ENCODE data around the gene HIC2.
"Not testable (repeated sequence)": the region's sequence is repeated elsewhere in the genome, so short reads cannot be mapped to it uniquely, and the experiment has no call there.

The HIC2 gene

DNA sequence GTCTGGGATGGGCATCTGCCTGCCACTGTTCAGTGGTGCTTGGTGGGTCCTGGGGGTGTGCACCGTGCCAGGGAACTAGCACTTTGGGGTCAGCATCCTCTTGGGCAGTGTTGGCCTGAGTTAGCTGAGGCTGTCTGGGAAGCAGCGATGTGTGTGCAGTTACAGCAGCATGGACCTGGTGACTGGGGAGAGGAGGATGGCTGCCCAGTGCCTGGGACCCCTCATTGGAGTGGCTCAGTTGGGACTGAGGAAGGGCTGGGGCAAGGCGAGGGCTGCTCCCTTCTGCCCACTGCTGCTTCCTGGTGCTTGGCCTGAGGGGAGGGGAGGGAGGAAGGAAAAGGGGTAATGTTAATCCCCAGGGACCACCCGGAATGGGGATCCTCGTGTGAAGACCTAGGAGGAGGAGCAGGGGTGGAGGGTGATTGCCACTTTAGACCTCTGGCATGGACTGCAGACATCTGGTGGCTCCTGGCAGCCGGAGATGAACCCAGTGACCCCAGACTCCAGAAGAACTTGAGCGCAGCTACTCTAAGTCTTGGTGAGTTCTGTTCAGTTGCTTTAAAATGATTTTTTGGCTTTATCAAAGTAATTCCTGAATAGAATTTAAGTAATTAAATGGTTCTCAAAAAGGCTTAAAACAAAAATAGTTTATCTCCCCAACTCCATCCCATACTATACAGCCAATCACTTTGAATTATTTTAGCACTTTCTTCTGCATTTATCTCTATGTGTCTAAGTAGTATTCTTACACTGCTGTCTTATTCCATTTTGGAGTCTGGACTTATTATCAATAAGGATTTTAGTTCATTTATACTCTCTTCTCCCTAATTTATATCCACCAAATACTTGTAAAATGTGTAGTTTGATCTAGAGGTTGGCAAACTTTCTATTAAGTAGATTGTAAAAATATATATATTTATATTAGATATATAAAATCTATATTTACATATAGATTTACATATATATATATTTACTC, 34.7 kb downstream of the HIC2 start:
- DNase-seq, result no peak

DNA sequence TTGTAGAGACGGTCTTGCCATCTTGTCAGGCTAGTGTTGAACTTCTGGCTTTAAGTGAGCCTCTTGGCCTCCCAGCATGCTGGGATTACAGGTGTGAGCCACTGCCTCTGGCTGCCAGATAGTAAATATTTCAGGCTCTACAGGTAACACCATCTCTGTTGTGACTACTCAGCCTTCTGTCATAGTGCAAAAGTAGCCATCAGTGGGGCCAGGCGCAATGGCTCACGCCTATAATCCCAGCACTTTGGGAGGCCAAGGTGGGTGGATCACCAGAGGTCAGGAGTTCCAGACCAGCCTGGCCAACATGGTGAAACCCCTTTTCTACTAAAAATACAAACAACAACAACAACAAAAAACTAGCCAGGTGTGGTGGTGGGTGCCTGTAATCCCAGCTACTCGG, 35.5 kb downstream of the HIC2 start:
- not testable (repeated sequence) for DNase-seq

DNA sequence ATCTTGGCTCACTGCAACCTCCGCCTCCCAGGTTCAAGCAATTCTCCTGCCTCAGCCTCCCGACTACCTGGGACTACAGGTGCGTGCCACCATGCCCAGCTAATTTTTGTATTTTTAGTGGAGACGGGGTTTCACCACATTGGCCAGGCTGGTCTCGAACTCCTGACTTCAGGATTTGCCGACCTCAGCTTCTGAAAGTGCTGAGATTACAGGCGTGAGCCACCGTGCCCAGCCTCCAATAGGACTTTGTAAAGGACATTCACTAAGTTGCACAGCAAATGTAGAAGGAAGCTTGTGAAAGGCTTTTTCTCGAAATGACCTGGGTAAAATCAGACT, 37.8 kb downstream of the HIC2 start:
- DNase-seq, result not testable (repeated sequence)

DNA sequence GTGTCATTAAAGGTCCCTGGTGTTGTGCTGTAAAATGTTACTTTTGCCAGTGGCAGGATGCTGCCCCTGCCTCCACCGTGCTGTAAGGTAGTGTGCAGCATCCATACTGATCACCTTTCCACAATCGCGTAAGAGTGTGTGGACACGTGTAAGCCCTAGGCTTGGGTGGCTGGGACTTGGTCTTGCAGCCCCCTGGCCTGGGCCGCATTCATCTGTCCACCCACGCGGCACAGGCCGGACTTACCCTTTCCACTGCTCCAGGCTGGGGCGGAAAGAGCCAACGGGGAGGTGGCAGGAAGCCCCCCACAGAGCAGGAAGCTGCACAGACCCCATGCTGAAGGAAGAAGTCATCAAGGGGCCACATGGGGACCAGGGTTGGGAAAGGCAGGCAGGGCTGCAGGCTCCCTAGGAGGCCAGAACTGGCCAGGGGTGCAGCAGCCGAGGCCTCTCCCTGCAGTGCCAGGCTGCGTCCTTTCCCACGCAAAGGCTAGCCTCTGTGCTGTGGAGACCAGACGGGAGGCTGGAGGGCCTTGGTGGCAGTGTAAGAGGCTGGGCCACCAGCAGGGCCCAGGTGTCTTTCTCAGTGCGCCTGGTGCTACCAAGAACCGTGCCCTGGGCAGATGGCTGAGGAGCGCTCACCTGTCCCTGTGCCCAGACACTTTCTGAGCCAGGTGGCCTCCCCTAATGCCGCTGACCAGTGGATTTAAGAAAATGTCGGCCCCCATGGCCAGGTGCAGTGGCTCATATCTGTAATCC, 38.3 kb downstream of the HIC2 start:
- no peak for DNase-seq

DNA sequence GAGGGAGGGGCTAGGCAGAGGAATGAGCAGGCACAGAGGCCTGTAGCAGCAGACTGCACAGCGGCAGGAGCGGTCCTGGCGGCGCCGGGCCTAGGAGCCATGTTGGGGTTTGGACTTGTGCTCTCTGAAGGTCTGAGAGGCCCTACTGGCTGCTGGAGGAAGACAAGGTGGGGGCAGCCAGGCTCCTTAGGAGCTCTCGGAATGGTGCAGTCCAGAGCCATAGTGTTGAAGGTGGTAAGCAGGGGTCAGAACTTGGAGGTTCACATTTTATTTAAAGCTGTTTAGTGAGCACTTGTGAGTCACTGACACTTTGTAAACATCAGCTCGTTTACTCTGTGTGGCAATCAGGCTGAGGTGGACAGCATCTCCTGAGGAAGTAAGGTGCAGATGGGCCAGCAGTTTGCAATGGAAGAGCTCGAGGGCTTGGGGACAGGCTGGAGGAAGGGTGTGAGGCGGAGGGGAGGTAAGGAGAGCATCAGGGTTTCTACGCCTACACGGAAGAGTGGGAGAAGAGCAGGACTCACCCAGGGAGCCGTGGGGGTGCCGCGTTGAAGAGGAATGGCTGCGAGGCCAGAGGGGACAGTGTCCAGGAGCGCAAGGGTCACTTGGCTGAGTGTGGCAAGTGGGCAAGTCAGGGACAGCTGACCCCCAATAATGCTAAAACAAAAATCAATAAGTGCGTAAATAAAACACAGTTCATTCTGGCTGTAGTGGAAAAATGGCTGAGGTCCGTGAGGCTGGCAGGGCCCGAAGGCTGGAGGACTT, 40.0 kb downstream of the HIC2 start:
- no peak for DNase-seq

DNA sequence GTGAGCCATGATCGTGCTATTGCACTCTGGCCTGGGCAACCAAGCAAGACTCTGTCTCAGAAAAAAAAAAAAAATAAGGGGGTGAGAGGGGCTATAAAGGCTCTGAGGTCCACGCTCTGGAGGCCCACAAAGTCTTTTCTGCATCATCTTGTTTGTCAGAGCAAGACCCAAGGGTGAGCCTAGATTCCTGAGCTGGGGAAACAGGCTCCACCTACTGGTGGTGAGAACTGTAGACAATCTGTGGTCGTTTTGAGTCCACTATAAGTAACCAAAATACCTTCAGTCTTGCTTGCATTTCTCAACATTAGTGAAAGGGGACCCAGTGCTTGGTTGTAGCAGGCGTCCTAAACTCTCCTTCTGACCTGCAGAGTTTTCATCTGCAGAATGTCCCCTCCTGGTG, 45.5 kb downstream of the HIC2 start:
- not testable (repeated sequence) for DNase-seq

DNA sequence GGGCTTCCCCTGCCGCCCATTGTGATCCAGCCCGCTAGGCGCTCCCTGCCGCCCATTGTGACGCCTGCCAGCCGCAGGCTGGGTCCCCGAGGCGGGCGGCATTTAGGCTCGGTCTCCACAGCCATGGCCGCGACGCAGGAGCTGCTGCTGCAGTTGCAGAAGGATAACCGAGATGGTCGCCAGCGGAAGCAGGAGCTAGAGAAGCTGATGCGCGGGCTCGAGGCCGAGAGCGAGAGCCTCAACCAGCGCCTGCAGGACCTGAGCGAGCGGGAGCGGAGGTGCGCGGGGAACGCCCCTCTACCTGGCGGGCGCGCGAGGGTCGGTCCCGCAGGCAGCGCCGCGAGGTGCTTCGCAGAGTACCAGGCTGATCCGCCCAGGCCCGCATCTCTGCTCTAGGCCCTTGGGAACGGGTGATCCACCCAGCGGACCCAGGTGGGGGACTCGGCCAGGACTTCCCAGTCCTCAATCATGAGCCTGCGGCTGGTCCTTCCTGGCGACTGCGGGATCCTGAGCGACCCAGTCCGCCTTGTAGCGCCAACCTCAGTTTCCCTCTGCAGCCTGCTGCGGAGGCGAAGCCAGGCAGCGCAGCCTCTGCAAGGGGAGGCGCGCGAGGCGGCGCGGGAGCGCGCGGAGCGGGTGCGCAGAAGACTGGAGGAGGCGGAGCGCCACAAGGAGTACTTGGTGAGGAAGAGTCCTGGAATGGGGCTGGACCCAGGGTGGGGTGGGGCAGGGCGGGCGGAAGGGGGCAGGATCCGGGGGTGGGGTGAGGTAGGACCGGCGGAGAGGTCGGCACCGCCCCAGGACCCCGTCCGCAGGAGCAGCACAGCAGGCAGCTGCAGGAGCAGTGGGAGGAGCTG, 50.4 kb downstream of the HIC2 start, which contains the start of gene TMEM191C:
Gene TMEM191C (plus strand): TSS at position 51 of the 857 bp plus-strand sequence. CDS start 73 bp downstream, at position 124.
- DNase-seq, result not testable (repeated sequence)

DNA sequence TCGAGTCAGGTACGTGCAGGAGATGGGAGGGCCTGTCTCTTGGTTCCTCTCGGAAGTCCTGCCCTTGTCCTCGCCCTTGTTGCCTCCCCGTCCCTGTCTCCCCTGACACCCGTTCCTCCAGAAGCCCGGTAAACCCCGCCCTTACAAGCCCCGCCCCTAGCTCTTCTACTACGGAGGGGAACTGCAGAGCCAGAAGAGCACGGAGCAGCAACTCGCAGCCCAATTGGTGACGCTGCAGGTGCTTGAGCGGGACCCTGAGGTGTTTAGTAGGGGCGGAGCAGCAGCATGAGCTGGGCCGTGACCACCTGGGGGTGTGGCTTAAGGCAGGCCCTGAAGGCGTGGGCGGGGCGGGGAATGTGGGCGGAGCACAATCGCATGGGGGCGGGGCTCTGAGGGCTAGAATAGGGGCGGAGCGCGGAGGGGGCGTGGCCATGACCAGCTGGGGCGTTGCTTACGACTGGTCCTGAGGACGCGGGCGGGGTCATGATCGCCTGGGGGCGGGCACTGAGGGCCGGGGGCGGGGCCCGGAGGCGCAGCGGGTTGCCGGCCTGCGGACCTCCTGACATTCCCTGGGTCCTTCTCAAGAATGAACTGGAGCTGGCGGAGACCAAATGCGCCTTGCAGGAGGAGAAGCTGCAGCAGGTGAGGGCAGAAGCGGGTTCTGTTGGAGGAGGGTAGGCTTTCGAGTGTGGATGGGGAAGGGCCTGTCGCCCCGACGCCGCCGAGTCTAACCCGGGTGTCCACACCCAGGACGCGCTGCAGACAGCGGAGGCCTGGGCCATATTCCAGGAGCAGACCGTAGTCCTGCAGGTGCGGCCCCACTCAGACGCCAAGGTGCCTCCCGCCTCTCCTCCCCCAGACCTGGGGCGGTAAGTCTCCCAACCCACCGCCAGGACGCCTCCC, 51.3 kb downstream of the HIC2 start:
- not testable (repeated sequence) for DNase-seq

DNA sequence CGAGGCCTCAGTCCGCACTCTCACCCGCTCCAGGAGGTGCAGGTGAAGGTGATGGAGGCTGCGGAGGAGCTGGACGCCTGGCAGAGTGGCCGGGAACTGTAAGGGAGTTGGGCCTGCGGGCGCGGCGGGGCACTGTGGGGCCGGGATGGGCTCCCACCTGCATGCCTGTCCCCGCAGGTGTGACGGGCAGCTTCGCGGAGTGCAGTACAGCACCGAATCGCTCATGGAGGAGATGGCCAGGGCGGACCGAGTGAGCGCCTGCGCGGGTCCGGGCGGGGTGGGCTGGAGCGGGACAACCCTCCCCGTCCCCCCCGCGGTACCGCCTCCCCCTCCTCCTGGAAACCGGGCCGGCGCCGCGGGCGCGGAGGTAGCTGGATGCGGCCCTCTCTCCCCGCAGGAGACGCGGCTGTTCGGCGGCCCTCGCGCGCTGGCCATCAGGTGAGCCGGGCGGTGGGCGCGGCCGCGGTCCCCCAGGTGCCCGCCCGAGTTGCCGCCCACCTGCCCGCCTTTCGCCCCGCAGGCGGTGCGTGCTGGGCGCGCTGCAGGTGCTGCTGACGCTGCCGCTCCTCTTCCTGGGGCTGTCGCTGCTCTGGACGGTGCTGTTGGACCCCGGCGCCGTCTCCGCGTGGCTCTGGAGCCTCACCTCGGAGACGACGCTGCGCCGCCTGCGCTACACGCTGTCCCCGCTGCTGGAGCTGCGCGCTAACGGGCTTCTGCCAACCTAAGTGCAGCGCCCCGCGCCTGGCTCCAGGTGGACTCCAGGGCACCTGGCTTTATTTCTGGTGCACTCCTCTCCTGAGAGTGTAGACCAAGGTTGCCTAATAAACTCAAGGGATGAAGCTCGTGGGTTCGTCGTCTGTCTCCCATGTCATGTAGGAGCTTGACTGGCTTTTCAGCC, 52.2 kb downstream of the HIC2 start:
- DNase-seq, result not testable (repeated sequence)

DNA sequence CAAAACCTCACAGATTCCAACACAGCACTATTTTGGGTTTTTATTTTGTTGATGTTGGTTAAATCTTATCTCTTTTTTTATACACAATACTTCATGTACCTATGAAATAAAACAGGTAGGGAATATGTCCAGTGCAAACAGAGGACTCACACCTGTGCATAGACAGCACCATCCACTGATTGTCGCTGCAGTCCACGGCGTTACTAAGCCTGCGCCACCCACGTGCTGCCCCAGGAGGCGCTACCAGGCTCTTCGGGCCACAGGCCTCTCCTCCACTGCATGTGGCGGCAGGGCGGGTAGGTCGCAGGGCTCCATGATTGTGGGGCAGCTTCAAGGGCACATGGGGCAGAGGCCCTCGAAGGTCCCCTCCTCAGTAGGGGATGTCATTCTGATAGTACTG, 55.8 kb downstream of the HIC2 start:
- not testable (repeated sequence) for DNase-seq

DNA sequence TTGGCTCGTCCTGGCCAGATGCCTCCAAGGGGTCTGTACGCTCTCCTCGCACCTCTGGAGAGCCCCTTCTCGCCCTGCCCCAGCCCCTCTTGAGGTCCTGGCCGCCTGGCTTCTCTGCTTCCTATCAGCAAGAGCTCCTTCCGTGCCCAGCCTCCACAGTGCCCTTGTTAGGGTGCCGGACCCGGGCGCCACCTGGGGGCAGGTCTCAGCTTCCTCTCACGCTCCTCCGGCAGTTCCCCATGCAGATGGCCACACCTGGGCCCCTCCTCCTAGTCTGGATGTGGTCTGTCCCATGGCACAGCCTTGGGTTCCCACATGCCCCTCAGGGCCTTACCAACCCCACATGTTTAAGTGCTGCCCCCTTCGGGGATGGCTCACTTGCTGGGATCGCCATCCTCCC, 56.5 kb downstream of the HIC2 start:
- DNase-seq, result not testable (repeated sequence)

DNA sequence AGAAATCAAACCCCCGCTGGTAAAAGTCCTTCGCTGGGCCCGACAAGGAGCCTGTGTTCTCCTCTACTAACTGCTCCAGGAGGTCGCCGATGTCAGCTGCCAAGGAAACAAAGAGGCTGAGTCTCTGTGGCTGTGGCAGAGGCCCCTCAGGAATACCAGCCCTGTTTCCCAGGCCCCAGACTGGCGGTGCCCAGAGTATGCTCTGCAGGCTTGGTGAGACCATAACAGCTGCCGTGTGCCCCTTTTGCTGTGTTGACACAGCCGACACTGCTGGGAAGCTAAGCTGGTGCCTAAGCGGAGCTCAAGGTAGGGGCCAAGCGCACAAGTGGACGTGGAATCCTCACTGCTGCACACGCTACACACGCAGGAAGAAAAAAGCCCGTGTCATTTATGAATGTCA, 66.9 kb downstream of the HIC2 start:
- not testable (repeated sequence) for DNase-seq

DNA sequence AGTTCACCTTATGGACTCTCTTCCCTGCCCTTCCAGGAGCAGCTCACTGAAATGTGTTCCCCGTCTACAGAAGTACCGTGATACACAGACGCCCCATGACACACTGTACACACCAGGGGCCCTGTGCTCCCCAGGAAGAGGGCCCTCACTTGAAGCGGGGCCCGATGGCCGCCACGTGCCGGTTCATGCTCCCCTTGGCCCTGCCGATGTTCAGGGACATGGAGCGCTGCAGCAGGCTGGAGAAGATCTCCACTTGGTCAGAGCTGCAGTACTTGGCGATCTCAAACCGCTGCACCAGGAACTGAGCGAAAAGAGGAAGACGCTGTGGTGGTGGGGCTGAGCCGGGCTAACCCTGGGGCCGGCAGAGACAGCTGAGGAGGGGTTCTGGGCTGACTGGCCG, 70.6 kb downstream of the HIC2 start:
- not testable (repeated sequence) for DNase-seq

DNA sequence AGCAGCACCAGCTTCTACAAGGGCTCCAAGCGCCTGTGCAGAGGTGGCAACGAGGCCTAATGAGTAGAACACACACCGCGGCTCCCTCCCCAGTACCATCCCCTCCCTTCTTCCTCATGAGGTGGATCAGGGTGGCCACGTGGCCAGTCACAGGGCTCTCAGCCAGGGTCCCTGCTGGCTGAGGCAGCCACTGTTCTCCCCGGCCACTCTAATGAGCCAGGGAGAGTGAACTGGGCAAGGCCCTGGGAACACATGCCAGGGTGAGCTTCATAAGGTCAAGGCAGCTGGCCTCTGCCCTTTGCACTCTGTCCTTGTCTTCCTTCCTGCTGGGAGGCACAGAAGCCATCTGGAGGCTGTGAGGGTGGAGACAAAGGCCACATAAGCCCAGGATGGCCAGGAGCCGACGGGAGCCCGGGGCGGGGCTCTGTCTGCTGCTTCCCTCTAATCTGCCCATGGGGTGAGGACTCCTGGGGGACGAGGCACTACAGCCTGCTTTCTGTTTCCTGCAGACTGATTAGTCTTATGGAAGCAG, 72.0 kb downstream of the HIC2 start:
- DNase-seq, result not testable (repeated sequence)

DNA sequence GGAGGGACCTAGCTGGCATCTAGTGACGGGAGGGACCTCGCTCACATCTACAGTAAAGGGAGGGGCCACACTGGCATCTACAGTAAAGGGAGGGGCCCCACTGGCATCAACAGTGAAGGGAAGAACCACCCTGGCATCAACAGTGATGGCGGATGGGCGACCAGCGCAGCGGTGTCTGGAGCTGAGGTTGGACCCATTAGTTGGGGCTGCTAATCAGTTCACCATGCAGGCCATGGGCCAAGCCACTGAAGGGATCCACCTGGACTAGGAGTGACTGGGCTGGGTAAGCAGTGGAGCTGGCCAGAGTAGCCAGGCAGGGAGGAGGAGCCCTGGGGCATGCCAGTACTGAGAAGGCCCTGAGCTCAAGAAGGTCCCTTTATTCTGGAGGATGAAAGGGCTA, 73.4 kb downstream of the HIC2 start:
- not testable (repeated sequence) for DNase-seq

DNA sequence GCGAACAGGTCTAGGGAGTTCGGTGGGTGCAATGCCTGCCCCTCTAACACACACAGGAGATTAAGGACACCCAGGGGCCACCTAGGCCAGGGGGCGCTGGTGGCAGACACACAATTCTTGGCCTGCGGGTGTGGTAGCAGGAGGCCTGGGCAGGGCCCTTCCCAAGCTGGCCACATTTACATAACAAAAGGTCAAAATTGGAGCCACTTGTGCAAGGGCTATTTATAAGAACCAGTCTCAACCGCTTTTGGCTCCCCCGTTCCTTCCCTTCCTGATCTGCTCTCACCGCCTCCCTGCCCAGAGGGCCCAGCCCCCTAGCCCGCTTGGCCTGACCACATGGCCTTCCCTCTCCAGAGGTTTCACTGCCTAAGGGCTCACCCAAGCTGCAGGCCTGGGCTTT, 75.1 kb downstream of the HIC2 start:
- not testable (repeated sequence) for DNase-seq

DNA sequence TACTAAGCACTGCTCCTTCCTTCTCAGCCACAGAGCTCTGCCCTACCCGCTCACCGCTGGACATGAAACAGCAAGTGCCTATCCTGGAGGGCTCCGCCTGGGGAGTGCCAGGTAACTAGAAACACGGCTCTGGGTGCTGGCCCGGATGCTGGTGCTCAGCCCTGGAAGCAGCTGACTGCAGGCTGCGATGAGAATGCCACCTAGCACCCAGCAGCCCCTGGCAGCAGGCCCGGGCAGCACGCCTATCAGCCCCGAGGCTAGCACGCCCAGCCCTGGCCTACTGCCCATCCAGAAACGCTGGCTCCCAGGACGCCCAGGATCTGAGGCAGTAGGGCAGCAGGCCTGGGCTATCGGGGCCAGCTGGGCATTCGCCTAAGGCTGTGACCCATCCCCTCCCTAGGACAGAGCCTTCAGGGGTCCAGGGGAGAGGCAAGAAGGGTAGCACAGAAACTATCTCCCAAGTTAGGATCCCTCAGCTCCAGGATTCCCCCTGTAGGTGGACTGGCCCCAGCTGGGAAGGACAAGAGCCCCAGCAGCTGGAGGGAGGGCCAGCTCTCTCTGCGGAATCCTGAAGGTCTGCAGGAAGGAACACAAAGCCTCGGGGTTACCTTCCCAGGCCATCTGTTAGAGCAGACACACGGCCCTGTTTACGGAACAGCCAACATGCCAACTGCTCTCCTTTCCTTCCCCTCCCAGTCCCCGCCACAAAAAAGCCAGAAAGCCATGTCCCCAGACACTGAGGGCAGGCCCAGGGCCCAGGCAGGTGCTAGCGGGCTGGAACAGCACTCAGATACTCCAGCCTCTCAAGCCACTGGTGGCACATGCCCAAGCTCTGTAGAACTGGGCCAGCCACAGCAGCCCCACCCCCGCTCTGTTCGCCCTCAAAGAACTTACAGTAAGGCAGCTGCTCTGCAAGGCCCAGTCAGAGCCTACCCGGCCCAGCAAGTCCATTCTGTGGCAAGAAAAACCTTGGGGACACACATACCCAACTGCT, 76.9 kb downstream of the HIC2 start:
- not testable (repeated sequence) for DNase-seq

DNA sequence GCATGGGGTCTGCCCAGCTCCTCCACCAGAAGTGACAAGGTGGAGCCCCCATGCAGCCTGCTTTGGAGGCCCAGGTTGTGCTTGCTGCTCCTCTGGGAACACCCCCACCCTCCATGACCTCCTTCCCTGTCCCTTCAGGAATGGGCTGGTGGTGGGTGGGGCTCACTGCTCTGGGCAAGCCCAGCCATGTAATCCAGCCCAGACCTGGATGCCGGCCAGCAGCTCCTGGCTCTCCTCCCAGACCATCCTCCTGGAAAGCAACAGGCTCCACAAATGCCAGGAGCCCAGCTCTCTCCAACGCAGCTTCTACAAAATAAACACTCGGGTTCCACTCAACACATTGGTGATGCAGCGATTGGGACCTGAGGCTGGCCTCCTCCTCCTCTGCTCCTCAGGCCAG, 80.8 kb downstream of the HIC2 start:
- DNase-seq, result not testable (repeated sequence)

All from NCI-H1048 (cell line).